NCI-H1105 treated with DMSO at 0.1 percent for 48 hours (cell line): Measurements from ENCODE around the gene MLYCD.

Source experiments
- DNase-seq: peaks from one replicate; lab custom pipeline; 2025; lab: John Stamatoyannopoulos, UW

Gene MLYCD

GRCh38 chr16:83925957-83926725, 27.2 kb downstream of the MLYCD start:
- DNase-seq = no peak

GRCh38 chr16:83926726-83927397, 27.9 kb downstream of the MLYCD start:
- DNase-seq = peak; percentile 52

- no peak for DNase-seq
These were observed 29.6 kb downstream of the MLYCD start for GRCh38 chr16:83928341-83929055.

GRCh38 chr16:83929811-83930555, 31.1 kb downstream of the MLYCD start:
- DNase-seq = no peak

GRCh38 chr16:83930730-83931500, 32.0 kb downstream of the MLYCD start:
- DNase-seq = no peak

- DNase-seq = no peak
These were observed 32.6 kb downstream of the MLYCD start for GRCh38 chr16:83931556-83931955.

GRCh38 chr16:83932304-83932703, 33.4 kb downstream of the MLYCD start:
- no peak for DNase-seq

- no peak for DNase-seq
These were observed 34.2 kb downstream of the MLYCD start for GRCh38 chr16:83932955-83933673.

GRCh38 chr16:83933885-83934683, 35.2 kb downstream of the MLYCD start:
- no peak for DNase-seq

- no peak for DNase-seq
These were observed 35.7 kb downstream of the MLYCD start for GRCh38 chr16:83934684-83934977.

GRCh38 chr16:83935005-83935857, 36.3 kb downstream of the MLYCD start:
- DNase-seq = no peak

- DNase-seq = no peak
These were observed 36.9 kb downstream of the MLYCD start for GRCh38 chr16:83935858-83936255.

GRCh38 chr16:83936581-83937165, 37.8 kb downstream of the MLYCD start:
- no peak for DNase-seq

GRCh38 chr16:83937267-83937666, 38.4 kb downstream of the MLYCD start:
- no peak for DNase-seq

GRCh38 chr16:83937922-83938885, 39.3 kb downstream of the MLYCD start:
- no peak for DNase-seq

GRCh38 chr16:83939266-83939855, 40.4 kb downstream of the MLYCD start:
- DNase-seq = no peak

GRCh38 chr16:83940119-83940518, 41.2 kb downstream of the MLYCD start:
- no peak for DNase-seq
